ENCODE measurements around the gene CHGA.

CHGA gene

GRCh38 chr14:92931681-92932447 lies 8.9 kb downstream of the CHGA start:
- no peak for DNase-seq

GRCh38 chr14:92932448-92933395 lies 9.8 kb downstream of the CHGA start:
- DNase-seq = no peak

GRCh38 chr14:92933481-92933880 lies 10.5 kb downstream of the CHGA start:
- DNase-seq = no peak

GRCh38 chr14:92934196-92935085 lies 11.5 kb downstream of the CHGA start:
- no peak for DNase-seq

GRCh38 chr14:92935446-92935845 lies 12.5 kb downstream of the CHGA start:
- no peak for DNase-seq

GRCh38 chr14:92936085-92936484 lies 13.1 kb downstream of the CHGA start:
- no peak for DNase-seq

GRCh38 chr14:92937051-92937937 lies 14.3 kb downstream of the CHGA start:
- DNase-seq = no peak

GRCh38 chr14:92938235-92938875 lies 15.4 kb downstream of the CHGA start:
- DNase-seq = peak in 1 of 2 experiments; percentile 21

- DNase-seq = no peak
Observed at GRCh38 chr14:92938890-92939671, 16.1 kb downstream of the CHGA start.

- DNase-seq = no peak
Observed at GRCh38 chr14:92939699-92940098, 16.7 kb downstream of the CHGA start.

GRCh38 chr14:92940543-92940942 lies 17.6 kb downstream of the CHGA start:
- DNase-seq = no peak

- no peak for DNase-seq
Observed at GRCh38 chr14:92941531-92941930, 18.6 kb downstream of the CHGA start.

GRCh38 chr14:92942136-92942535 lies 19.2 kb downstream of the CHGA start:
- DNase-seq = no peak

GRCh38 chr14:92942576-92942975 lies 19.6 kb downstream of the CHGA start:
- DNase-seq = no peak

- no peak for DNase-seq
Observed at GRCh38 chr14:92942976-92943710, 20.2 kb downstream of the CHGA start.

- no peak for DNase-seq
Observed at GRCh38 chr14:92943855-92944570, 21.1 kb downstream of the CHGA start.

GRCh38 chr14:92944976-92945375 lies 22.0 kb downstream of the CHGA start:
- DNase-seq = no peak

GRCh38 chr14:92945544-92945943 lies 22.6 kb downstream of the CHGA start:
- DNase-seq = no peak

All from NCI-H446 (cell line).